OCI-LY3 (cell line): ENCODE measurements around the gene NDUFA1.

Source experiments
- EZH2phosphoT487 ChIP-seq: fragments of 200-600 bp; shearing (Covaris generic); IDR thresholded peaks from 2 replicates; pipeline ENCODE4 v1.6.1; 2018; ENCODE audit warnings: antibody characterized with exemption, mixed run types, low read depth
- TF ChIP-seq, protein P1 (sequence below): fragments of 200-600, 300-600 bp; sonication (generic); IDR thresholded peaks from 2 replicates; pipeline ENCODE4 v1.5.1; 2014; ENCODE audit warnings: antibody characterized with exemption, low read length, low read depth

GRCh38 chrX:119919835-119920585, 48.4 kb downstream of the NDUFA1 start:
- TF ChIP-seq, protein P1, sequence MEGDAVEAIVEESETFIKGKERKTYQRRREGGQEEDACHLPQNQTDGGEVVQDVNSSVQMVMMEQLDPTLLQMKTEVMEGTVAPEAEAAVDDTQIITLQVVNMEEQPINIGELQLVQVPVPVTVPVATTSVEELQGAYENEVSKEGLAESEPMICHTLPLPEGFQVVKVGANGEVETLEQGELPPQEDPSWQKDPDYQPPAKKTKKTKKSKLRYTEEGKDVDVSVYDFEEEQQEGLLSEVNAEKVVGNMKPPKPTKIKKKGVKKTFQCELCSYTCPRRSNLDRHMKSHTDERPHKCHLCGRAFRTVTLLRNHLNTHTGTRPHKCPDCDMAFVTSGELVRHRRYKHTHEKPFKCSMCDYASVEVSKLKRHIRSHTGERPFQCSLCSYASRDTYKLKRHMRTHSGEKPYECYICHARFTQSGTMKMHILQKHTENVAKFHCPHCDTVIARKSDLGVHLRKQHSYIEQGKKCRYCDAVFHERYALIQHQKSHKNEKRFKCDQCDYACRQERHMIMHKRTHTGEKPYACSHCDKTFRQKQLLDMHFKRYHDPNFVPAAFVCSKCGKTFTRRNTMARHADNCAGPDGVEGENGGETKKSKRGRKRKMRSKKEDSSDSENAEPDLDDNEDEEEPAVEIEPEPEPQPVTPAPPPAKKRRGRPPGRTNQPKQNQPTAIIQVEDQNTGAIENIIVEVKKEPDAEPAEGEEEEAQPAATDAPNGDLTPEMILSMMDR: no peak
- TF ChIP-seq EZH2phosphoT487: no peak
